Natural killer cell treated with Interleukin-12 subunit alpha and Interleukin-12 subunit beta and Interleukin-15 and Interleukin-18, amount 100 ng/mL, for 72 hours (primary cell): ENCODE results near the gene ATN1. TPM values are rescaled to one million over a fixed set of nuclear protein-coding genes. Genes with fewer than 3 reads are reported as not detected.

Experiments
- ATAC-seq, 2 donors: fragments of 150-1000 bp; cut with Tn5 transposase in 1 of 2; sonication (Bioruptor Pico), chemical (Tn5 transposase) in 1 of 2; 2 replicates each; pipeline ENCODE4 v1.10.0; 2021
- DNase-seq: peaks from one replicate; pipeline ENCODE4 v3.0.0; 2022; ENCODE audit warnings: low spot score
- H3K27ac Mint-ChIP-seq, 2 donors: 1 replicate in 1 of 2; 2 replicates in 1 of 2; pipeline ENCODE4 v1.8.0; 2022; ENCODE audit warnings: mixed read lengths in 2 of 2, mild to moderate bottlenecking in 1 of 2, moderate library complexity in 1 of 2
- H3K27me3 Mint-ChIP-seq, 2 donors: 1 replicate in 1 of 2; 2 replicates in 1 of 2; pipeline ENCODE4 v1.8.0; 2022; ENCODE audit warnings: mixed read lengths in 2 of 2
- H3K36me3 Mint-ChIP-seq: one replicate; pipeline ENCODE4 v1.8.0; 2022; ENCODE audit warnings: mixed read lengths
- H3K4me1 Mint-ChIP-seq, 2 donors: 1 replicate in 1 of 2; 2 replicates in 1 of 2; pipeline ENCODE4 v1.8.0; 2022; ENCODE audit warnings: low read depth in 2 of 2, mixed read lengths in 2 of 2, mild to moderate bottlenecking in 1 of 2
- H3K4me3 Mint-ChIP-seq: one replicate; pipeline ENCODE4 v1.8.0; 2022; ENCODE audit warnings: mixed read lengths
- H3K9me3 Mint-ChIP-seq: 2 replicates; pipeline ENCODE4 v1.8.0; 2022; ENCODE audit warnings: mixed read lengths
- total RNA-seq, 2 donors: library from RNA; stranded (reverse); gene quantifications; one replicate each; pipeline ENCODE4 v1.2.3, GENCODE V29; 2022

The ATN1 gene
- total RNA-seq, 2 donors from 2014 or later, result 36.5 to 62.2 TPM

GRCh38 chr12:6982532-6982931 is 54.8 kb downstream of the ATN1 start:
- no peak for DNase-seq
- peaks cover 4% of the 10 kb centered on the region in 2 donors for H3K4me1 Mint-ChIP-seq
- no peaks in the 10 kb centered on the region for H3K27me3 Mint-ChIP-seq
- H3K36me3 Mint-ChIP-seq, result peaks cover 7% of the 10 kb centered on the region
- no peaks in the 10 kb centered on the region for H3K9me3 Mint-ChIP-seq
- no peak overlapping the region for H3K27ac Mint-ChIP-seq
- H3K4me3 Mint-ChIP-seq, result no peak overlapping the region
- no peak for ATAC-seq

- Mint-ChIP-seq H3K27ac (no peak overlapping the region), H3K27me3 (no peaks in the 10 kb centered on the region), H3K36me3 (peaks cover 10% of the 10 kb centered on the region), H3K4me3 (no peak overlapping the region), H3K9me3 (no peaks in the 10 kb centered on the region), H3K4me1 (no peaks in the 10 kb centered on the region)
- no peak for ATAC-seq
- no peak for DNase-seq
Observed at GRCh38 chr12:6987956-6988553, 60.3 kb downstream of the ATN1 start.

Other genes starting within 250 kb of the ATN1 start
- 10 to 100 TPM; 81.1 to 90.0 TPM for gene ZNF384, start 238.6 kb upstream of the ATN1 start, total RNA-seq
- gene PIANP, start 227.1 kb upstream of the ATN1 start, total RNA-seq, result under 1 TPM in 1 of 2 donors, not detected in 1; 0.17 TPM
- gene COPS7A, start 203.9 kb upstream of the ATN1 start, total RNA-seq, result 10 to 100 TPM; 49.6 to 60.6 TPM
- 100 to 1,000 TPM in 1 of 2 donors, 10 to 100 TPM in 1; 98.3 to 124 TPM for gene MLF2, start 174.8 kb upstream of the ATN1 start, total RNA-seq
- gene PTMS, start 161.6 kb upstream of the ATN1 start, total RNA-seq, result 10 to 100 TPM; 50.4 to 93.8 TPM
- 100 to 1,000 TPM in 1 of 2 donors, 10 to 100 TPM in 1; 78.2 to 365 TPM for gene LAG3, start 155.4 kb upstream of the ATN1 start, total RNA-seq
- gene CD4, start 138.4 kb upstream of the ATN1 start, total RNA-seq, result 1 to 10 TPM in 1 of 2 donors, under 1 TPM in 1; 0.43 to 5.4 TPM
- not detected for gene GPR162, start 106.1 kb upstream of the ATN1 start, total RNA-seq
- gene P3H3, start 99.6 kb upstream of the ATN1 start, total RNA-seq, result 1 to 10 TPM in 1 of 2 donors, not detected in 1; 1.3 TPM
- gene GNB3, start 87.0 kb upstream of the ATN1 start, total RNA-seq, result not detected
- gene CDCA3, start 76.7 kb upstream of the ATN1 start, total RNA-seq, result 100 to 1,000 TPM in 1 of 2 donors, 10 to 100 TPM in 1; 40.7 to 105 TPM
- 100 to 1,000 TPM in 1 of 2 donors, 10 to 100 TPM in 1; 91.7 to 105 TPM for gene USP5, start 75.8 kb upstream of the ATN1 start, total RNA-seq
- gene TPI1, start 60.4 kb upstream of the ATN1 start, total RNA-seq, result 1,000 to 10,000 TPM; 1,157 to 1,903 TPM
- gene SPSB2, start 54.7 kb upstream of the ATN1 start, total RNA-seq, result 1 to 10 TPM; 6.0 to 6.9 TPM
- gene LRRC23, start 23.1 kb upstream of the ATN1 start, total RNA-seq, result 1 to 10 TPM; 3.2 to 7.1 TPM
- gene ENO2, start 13.4 kb upstream of the ATN1 start, total RNA-seq, result 100 to 1,000 TPM; 151 to 158 TPM
- gene RNU7-1, start 15.9 kb downstream of the ATN1 start, total RNA-seq, result not detected
- 100 to 1,000 TPM in 1 of 2 donors, 10 to 100 TPM in 1; 89.7 to 106 TPM for gene C12orf57, start 16.1 kb downstream of the ATN1 start, total RNA-seq
- 100 to 1,000 TPM in 1 of 2 donors, 10 to 100 TPM in 1; 71.6 to 131 TPM for gene PTPN6, start 23.4 kb downstream of the ATN1 start, total RNA-seq
- gene PHB2, start 42.7 kb downstream of the ATN1 start, total RNA-seq, result 100 to 1,000 TPM; 227 to 350 TPM
- gene EMG1, start 43.0 kb downstream of the ATN1 start, total RNA-seq, result 100 to 1,000 TPM in 1 of 2 donors, 10 to 100 TPM in 1; 74.9 to 141 TPM
- gene LPCAT3, start 90.5 kb downstream of the ATN1 start, total RNA-seq, result 10 to 100 TPM; 25.4 to 31.9 TPM
- gene C1S, start 132.8 kb downstream of the ATN1 start, total RNA-seq, result 1 to 10 TPM; 1.3 to 4.3 TPM
- 1 to 10 TPM; 1.6 to 1.7 TPM for gene C1R, start 164.5 kb downstream of the ATN1 start, total RNA-seq
- gene C1RL, start 181.3 kb downstream of the ATN1 start, total RNA-seq, result 10 to 100 TPM; 24.8 to 29.1 TPM
- not detected for gene RBP5, start 200.9 kb downstream of the ATN1 start, total RNA-seq
- 10 to 100 TPM; 36.3 to 40.0 TPM for gene CLSTN3, start 202.4 kb downstream of the ATN1 start, total RNA-seq